GM21786 (cell line): Measurements from ENCODE around the gene ZC3H7A.
"Not testable (repeated sequence)": the region's sequence is repeated elsewhere in the genome, so short reads cannot be mapped to it uniquely, and the experiment has no call there.

Source experiments
- ATAC-seq: cut with Tn5 transposase; IDR thresholded peaks from one replicate; pipeline ENCODE4 v1.9.1; 2021; ENCODE audit not compliant: unreplicated experiment

ZC3H7A gene

GRCh38 chr16:11797166-11797956 lies at the start of gene ZC3H7A:
Gene ZC3H7A (minus strand): TSS chr16:11797258. CDS start chr16:11782354, 14,904 bp downstream.
- ATAC-seq: peak; percentile 87

GRCh38 chr16:11844499-11844898 lies 47.4 kb upstream of the ZC3H7A start:
- ATAC-seq: no peak

GRCh38 chr16:11843861-11844260 lies 46.8 kb upstream of the ZC3H7A start:
- ATAC-seq: no peak

GRCh38 chr16:11843206-11843605 lies 46.1 kb upstream of the ZC3H7A start:
- no peak for ATAC-seq

GRCh38 chr16:11841026-11841425 lies 44.0 kb upstream of the ZC3H7A start:
- ATAC-seq: no peak

GRCh38 chr16:11836650-11837244 lies 39.7 kb upstream of the ZC3H7A start:
- ATAC-seq: no peak

GRCh38 chr16:11835891-11836649 lies 39.0 kb upstream of the ZC3H7A start:
- ATAC-seq: no peak

GRCh38 chr16:11835309-11835708 lies 38.3 kb upstream of the ZC3H7A start:
- no peak for ATAC-seq

- ATAC-seq: no peak
These were observed 37.1 kb upstream of the ZC3H7A start for GRCh38 chr16:11833951-11834695.

- ATAC-seq: no peak
These were observed 31.6 kb upstream of the ZC3H7A start for GRCh38 chr16:11828696-11829095.

GRCh38 chr16:11825520-11826165 lies 28.6 kb upstream of the ZC3H7A start:
- ATAC-seq: not testable (repeated sequence)

GRCh38 chr16:11824362-11824761 lies 27.3 kb upstream of the ZC3H7A start:
- no peak for ATAC-seq

GRCh38 chr16:11823645-11824044 lies 26.6 kb upstream of the ZC3H7A start:
- not testable (repeated sequence) for ATAC-seq

- no peak for ATAC-seq
These were observed 22.7 kb upstream of the ZC3H7A start for GRCh38 chr16:11819798-11820197.

GRCh38 chr16:11818970-11819369 lies 21.9 kb upstream of the ZC3H7A start:
- ATAC-seq: not testable (repeated sequence)

- ATAC-seq: no peak
These were observed 19.1 kb upstream of the ZC3H7A start for GRCh38 chr16:11816123-11816522.

- ATAC-seq: not testable (repeated sequence)
These were observed 17.7 kb upstream of the ZC3H7A start for GRCh38 chr16:11814800-11815199.

- ATAC-seq: no peak
These were observed 9.7 kb upstream of the ZC3H7A start for GRCh38 chr16:11806721-11807120.

- ATAC-seq: no peak
These were observed 8.5 kb upstream of the ZC3H7A start for GRCh38 chr16:11805556-11805955.

GRCh38 chr16:11801481-11802021 lies 4.5 kb upstream of the ZC3H7A start:
- no peak for ATAC-seq
